ENCODE results near the gene SS18L1.

DNA sequence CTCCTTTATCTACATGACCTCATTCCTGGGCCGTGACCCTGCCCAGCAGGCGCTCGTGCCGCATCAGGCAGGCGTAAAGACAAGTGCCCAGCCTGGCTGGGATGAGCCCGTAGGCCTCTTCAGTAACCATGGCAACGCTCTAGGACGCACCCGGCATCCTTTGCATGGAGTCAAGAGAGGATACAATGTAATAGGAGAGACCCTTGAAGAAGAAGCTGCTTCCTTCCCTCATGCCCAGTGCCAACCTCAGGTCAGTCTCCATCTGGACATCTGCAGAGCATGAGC is 26.3 kb upstream of the SS18L1 start:
- TF ChIP-seq, protein P1, sequence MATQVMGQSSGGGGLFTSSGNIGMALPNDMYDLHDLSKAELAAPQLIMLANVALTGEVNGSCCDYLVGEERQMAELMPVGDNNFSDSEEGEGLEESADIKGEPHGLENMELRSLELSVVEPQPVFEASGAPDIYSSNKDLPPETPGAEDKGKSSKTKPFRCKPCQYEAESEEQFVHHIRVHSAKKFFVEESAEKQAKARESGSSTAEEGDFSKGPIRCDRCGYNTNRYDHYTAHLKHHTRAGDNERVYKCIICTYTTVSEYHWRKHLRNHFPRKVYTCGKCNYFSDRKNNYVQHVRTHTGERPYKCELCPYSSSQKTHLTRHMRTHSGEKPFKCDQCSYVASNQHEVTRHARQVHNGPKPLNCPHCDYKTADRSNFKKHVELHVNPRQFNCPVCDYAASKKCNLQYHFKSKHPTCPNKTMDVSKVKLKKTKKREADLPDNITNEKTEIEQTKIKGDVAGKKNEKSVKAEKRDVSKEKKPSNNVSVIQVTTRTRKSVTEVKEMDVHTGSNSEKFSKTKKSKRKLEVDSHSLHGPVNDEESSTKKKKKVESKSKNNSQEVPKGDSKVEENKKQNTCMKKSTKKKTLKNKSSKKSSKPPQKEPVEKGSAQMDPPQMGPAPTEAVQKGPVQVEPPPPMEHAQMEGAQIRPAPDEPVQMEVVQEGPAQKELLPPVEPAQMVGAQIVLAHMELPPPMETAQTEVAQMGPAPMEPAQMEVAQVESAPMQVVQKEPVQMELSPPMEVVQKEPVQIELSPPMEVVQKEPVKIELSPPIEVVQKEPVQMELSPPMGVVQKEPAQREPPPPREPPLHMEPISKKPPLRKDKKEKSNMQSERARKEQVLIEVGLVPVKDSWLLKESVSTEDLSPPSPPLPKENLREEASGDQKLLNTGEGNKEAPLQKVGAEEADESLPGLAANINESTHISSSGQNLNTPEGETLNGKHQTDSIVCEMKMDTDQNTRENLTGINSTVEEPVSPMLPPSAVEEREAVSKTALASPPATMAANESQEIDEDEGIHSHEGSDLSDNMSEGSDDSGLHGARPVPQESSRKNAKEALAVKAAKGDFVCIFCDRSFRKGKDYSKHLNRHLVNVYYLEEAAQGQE (IDR thresholded peaks at IDR 0.05; ENCODE audit: unreplicated experiment) = no peak
- no peak for TF ChIP-seq EZH2phosphoT487 (IDR thresholded peaks at IDR 0.05; ENCODE audit: unreplicated experiment)
- TF ChIP-seq, protein P2, sequence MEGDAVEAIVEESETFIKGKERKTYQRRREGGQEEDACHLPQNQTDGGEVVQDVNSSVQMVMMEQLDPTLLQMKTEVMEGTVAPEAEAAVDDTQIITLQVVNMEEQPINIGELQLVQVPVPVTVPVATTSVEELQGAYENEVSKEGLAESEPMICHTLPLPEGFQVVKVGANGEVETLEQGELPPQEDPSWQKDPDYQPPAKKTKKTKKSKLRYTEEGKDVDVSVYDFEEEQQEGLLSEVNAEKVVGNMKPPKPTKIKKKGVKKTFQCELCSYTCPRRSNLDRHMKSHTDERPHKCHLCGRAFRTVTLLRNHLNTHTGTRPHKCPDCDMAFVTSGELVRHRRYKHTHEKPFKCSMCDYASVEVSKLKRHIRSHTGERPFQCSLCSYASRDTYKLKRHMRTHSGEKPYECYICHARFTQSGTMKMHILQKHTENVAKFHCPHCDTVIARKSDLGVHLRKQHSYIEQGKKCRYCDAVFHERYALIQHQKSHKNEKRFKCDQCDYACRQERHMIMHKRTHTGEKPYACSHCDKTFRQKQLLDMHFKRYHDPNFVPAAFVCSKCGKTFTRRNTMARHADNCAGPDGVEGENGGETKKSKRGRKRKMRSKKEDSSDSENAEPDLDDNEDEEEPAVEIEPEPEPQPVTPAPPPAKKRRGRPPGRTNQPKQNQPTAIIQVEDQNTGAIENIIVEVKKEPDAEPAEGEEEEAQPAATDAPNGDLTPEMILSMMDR (conservative IDR thresholded peaks at IDR 0.05; ENCODE audit: low read depth in 2 of 2) = no peak
- TF ChIP-seq POLR2AphosphoS5 (IDR thresholded peaks at IDR 0.05; ENCODE audit: low read depth) = no peak
- TF ChIP-seq JUNB (IDR thresholded peaks at IDR 0.05; ENCODE audit: unreplicated experiment) = no peak
- no peak for TF ChIP-seq EZH2 (IDR thresholded peaks at IDR 0.05; ENCODE audit: low read depth, unreplicated experiment)
- TF ChIP-seq, protein P3, sequence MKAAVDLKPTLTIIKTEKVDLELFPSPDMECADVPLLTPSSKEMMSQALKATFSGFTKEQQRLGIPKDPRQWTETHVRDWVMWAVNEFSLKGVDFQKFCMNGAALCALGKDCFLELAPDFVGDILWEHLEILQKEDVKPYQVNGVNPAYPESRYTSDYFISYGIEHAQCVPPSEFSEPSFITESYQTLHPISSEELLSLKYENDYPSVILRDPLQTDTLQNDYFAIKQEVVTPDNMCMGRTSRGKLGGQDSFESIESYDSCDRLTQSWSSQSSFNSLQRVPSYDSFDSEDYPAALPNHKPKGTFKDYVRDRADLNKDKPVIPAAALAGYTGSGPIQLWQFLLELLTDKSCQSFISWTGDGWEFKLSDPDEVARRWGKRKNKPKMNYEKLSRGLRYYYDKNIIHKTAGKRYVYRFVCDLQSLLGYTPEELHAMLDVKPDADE (IDR thresholded peaks at IDR 0.05) = no peak
- no peak for TF ChIP-seq CREB1 (CRISPR knock-in tag; IDR thresholded peaks at IDR 0.05; ENCODE audit: low read depth)
